SJSA1 (cell line): ENCODE results near the gene TLK1. TPM values are rescaled to one million over a fixed set of nuclear protein-coding genes. Genes with fewer than 3 reads are reported as not detected.
A peak's percentile ranks its signal among the peaks of the same experiment; 100 is the strongest.

Experiments used
- DNase-seq, 2 experiments: peaks; one replicate each; pipeline ENCODE4 v3.0.0-alpha.2; 2015 to 2020; ENCODE audit warnings: low spot score in 2 of 2, low read depth in 1 of 2
- H3K27ac ChIP-seq: fragments of 250-450 bp; sonication (Bioruptor Pico); 2 replicates; pipeline ENCODE4 v1.5.1; 2020; ENCODE audit warnings: mild to moderate bottlenecking, moderate library complexity
- H3K27me3 ChIP-seq: fragments of 250-450 bp; sonication (Bioruptor Pico); replicated peaks from 2 replicates; pipeline ENCODE4 v1.5.1; 2020; ENCODE audit warnings: mild to moderate bottlenecking, moderate library complexity
- H3K36me3 ChIP-seq: fragments of 250-450 bp; sonication (Bioruptor Pico); 2 replicates; pipeline ENCODE4 v1.5.1; 2020; ENCODE audit warnings: mild to moderate bottlenecking
- H3K4me1 ChIP-seq: fragments of 250-450 bp; sonication (Bioruptor Pico); replicated peaks from 2 replicates; pipeline ENCODE4 v1.6.1; 2021; ENCODE audit warnings: mild to moderate bottlenecking
- H3K4me3 ChIP-seq: fragments of 250-450 bp; sonication (Bioruptor Pico); 2 replicates; pipeline ENCODE4 v1.5.1; 2020; ENCODE audit warnings: mild to moderate bottlenecking
- H3K9me3 ChIP-seq: fragments of 250-450 bp; sonication (Bioruptor Pico); replicated peaks from 2 replicates; pipeline ENCODE4 v1.5.1; 2020; ENCODE audit warnings: mild to moderate bottlenecking
- total RNA-seq: library from RNA; depleted of rRNA; stranded (reverse); fragments of >200 nt; shearing (Covaris generic); gene quantifications from 2 replicates; pipeline ENCODE4 v1.2.3, GENCODE V29; 2014

The TLK1 gene
- total RNA-seq, 1 experiment from 2014 or later = 20.4 TPM

GRCh38 chr2:171146071-171146470 lies 14.6 kb downstream of the TLK1 start:
- no peak for DNase-seq
- H3K9me3 ChIP-seq = no peaks in the 10 kb centered on the region
- peaks cover 31% of the 10 kb centered on the region for H3K4me1 ChIP-seq
- H3K27ac ChIP-seq = no peak overlapping the region
- 0 out of 2 replicates have a peak, but pooled peaks cover 3% of the 10 kb centered on the region for H3K36me3 ChIP-seq
- no peaks in the 10 kb centered on the region for H3K27me3 ChIP-seq
- no peak overlapping the region for H3K4me3 ChIP-seq

- Histone ChIP-seq H3K4me3 (no peak overlapping the region), H3K27ac (no peak overlapping the region), H3K27me3 (no peaks in the 10 kb centered on the region), H3K9me3 (no peaks in the 10 kb centered on the region), H3K36me3 (0 out of 2 replicates have a peak, but pooled peaks cover 3% of the 10 kb centered on the region), H3K4me1 (peaks cover 31% of the 10 kb centered on the region)
- no peak for DNase-seq
Measured at GRCh38 chr2:171143670-171144062, 17.0 kb downstream of the TLK1 start.

- no peak overlapping the region for H3K27ac ChIP-seq
- H3K27me3 ChIP-seq = no peaks in the 10 kb centered on the region
- H3K4me3 ChIP-seq = no peak overlapping the region
- no peaks in the 10 kb centered on the region for H3K9me3 ChIP-seq
- no peak for DNase-seq
- 0 out of 2 replicates have a peak, but pooled peaks cover 3% of the 10 kb centered on the region for H3K36me3 ChIP-seq
- H3K4me1 ChIP-seq = peaks cover 29% of the 10 kb centered on the region
Measured at GRCh38 chr2:171142398-171142797, 18.3 kb downstream of the TLK1 start.

GRCh38 chr2:171141320-171141719 lies 19.4 kb downstream of the TLK1 start:
- Histone ChIP-seq H3K9me3 (no peaks in the 10 kb centered on the region), H3K4me1 (peaks cover 26% of the 10 kb centered on the region), H3K27ac (no peak overlapping the region), H3K36me3 (0 out of 2 replicates have a peak, but pooled peaks cover 3% of the 10 kb centered on the region), H3K4me3 (no peak overlapping the region), H3K27me3 (no peaks in the 10 kb centered on the region)
- DNase-seq = no peak

- no peak for DNase-seq
- H3K27ac ChIP-seq = no peak overlapping the region
- 0 out of 2 replicates have a peak, but pooled peaks cover under 1% of the 10 kb centered on the region for H3K36me3 ChIP-seq
- H3K4me1 ChIP-seq = peaks cover 35% of the 10 kb centered on the region
- no peaks in the 10 kb centered on the region for H3K27me3 ChIP-seq
- H3K9me3 ChIP-seq = no peaks in the 10 kb centered on the region
- no peak overlapping the region for H3K4me3 ChIP-seq
Measured at GRCh38 chr2:171139860-171140259, 20.8 kb downstream of the TLK1 start.

DNA sequence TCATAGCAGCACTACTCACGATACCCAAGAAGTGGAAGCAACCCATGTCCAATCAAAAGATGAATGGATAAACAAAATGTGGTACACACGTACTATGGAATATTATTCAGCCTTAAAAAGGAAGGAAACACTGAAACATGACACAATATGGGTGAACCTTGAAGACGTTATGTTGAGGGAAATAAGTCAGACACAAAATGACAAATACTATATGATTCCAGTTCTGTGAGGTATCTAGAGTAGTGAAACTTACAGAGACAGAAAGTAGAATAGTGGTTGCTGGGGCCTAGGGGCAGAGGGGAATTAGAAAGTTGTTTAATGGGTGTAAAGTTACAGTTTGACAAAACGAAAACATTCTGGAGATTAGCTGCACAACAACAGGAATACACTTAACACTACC lies 24.7 kb downstream of the TLK1 start:
- no peak overlapping the region for H3K4me3 ChIP-seq
- H3K4me1 ChIP-seq = peaks cover 27% of the 10 kb centered on the region
- H3K36me3 ChIP-seq = no peaks in the 10 kb centered on the region
- no peaks in the 10 kb centered on the region for H3K27me3 ChIP-seq
- DNase-seq = no peak
- H3K27ac ChIP-seq = no peak overlapping the region
- no peaks in the 10 kb centered on the region for H3K9me3 ChIP-seq

- Histone ChIP-seq H3K27ac (peak overlapping the region; percentile 38; the same call in 1 of the 2 replicates), H3K36me3 (no peaks in the 10 kb centered on the region), H3K9me3 (no peaks in the 10 kb centered on the region), H3K4me1 (peaks cover 27% of the 10 kb centered on the region), H3K4me3 (no peak overlapping the region), H3K27me3 (no peaks in the 10 kb centered on the region)
- peak in 1 of 2 experiments; percentile 57 for DNase-seq
Measured at GRCh38 chr2:171134624-171135230, 26.0 kb downstream of the TLK1 start.

- Histone ChIP-seq H3K27ac (no peak overlapping the region), H3K4me3 (no peak overlapping the region), H3K27me3 (no peaks in the 10 kb centered on the region), H3K36me3 (no peaks in the 10 kb centered on the region), H3K9me3 (no peaks in the 10 kb centered on the region), H3K4me1 (peaks cover 22% of the 10 kb centered on the region)
- DNase-seq = no peak
Measured at GRCh38 chr2:171132086-171132485, 28.6 kb downstream of the TLK1 start.

GRCh38 chr2:171128461-171128860 lies 32.2 kb downstream of the TLK1 start:
- no peak for DNase-seq
- Histone ChIP-seq H3K4me1 (no peaks in the 10 kb centered on the region), H3K27me3 (0 out of 2 replicates have a peak, but pooled peaks cover 2% of the 10 kb centered on the region), H3K4me3 (no peak overlapping the region), H3K27ac (no peak overlapping the region), H3K9me3 (no peaks in the 10 kb centered on the region), H3K36me3 (no peaks in the 10 kb centered on the region)

GRCh38 chr2:171124541-171124940 lies 36.2 kb downstream of the TLK1 start:
- H3K4me1 ChIP-seq = no peaks in the 10 kb centered on the region
- no peaks in the 10 kb centered on the region for H3K9me3 ChIP-seq
- H3K27ac ChIP-seq = no peak overlapping the region
- H3K4me3 ChIP-seq = no peak overlapping the region
- no peak for DNase-seq
- H3K27me3 ChIP-seq = 0 out of 2 replicates have a peak, but pooled peaks cover 2% of the 10 kb centered on the region
- no peaks in the 10 kb centered on the region for H3K36me3 ChIP-seq

- H3K27ac ChIP-seq = no peak overlapping the region
- no peak for DNase-seq
- H3K9me3 ChIP-seq = no peaks in the 10 kb centered on the region
- H3K36me3 ChIP-seq = peaks cover 12% of the 10 kb centered on the region
- H3K4me3 ChIP-seq = no peak overlapping the region
- H3K27me3 ChIP-seq = no peaks in the 10 kb centered on the region
- H3K4me1 ChIP-seq = peaks cover 1% of the 10 kb centered on the region; the same call in 1 of the 2 replicates
Measured at GRCh38 chr2:171109571-171109970, 51.1 kb downstream of the TLK1 start.

DNA sequence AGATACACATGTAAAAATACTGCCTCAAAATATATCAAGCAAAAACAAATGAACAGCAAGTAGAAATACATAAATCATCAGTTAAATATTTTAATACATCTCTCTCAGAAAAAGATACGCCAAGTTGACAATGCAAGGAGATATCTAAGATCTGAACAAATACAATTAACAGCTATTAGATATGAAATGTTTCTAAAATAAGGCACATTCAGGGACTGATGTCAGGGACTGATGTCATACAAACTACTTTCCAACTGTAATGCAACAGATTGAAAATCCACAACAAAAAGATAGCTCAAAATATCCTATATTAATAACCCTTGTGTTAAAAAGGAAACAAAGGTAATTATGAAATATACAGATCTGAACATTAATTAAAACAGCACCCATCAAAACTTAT lies 51.7 kb downstream of the TLK1 start:
- Histone ChIP-seq H3K27ac (no peak overlapping the region), H3K4me1 (peaks cover 5% of the 10 kb centered on the region; the same call in 1 of the 2 replicates), H3K4me3 (no peak overlapping the region), H3K27me3 (no peaks in the 10 kb centered on the region), H3K36me3 (peaks cover 7% of the 10 kb centered on the region; the same call in 1 of the 2 replicates), H3K9me3 (no peaks in the 10 kb centered on the region)
- DNase-seq = no peak

DNA sequence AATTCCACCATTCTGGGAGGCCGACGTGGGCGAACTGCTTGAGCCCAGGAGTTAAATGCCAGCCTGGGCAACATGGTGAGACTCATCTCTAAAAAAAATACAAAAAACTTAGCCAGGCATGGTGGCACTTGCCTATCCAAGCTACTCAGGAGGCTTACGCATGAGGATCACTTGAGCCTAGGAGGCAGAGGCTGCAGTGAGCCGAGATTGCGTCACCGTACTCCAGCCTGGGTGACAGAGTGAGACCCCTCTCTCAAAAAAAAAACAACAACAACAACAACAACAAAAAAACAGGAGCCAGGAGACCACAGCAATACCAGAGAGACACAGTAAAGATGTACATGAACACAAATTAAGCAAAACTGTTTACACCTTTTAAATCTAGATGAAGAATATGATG lies 52.9 kb downstream of the TLK1 start:
- Histone ChIP-seq H3K27ac (no peak overlapping the region), H3K27me3 (no peaks in the 10 kb centered on the region), H3K36me3 (peaks cover 7% of the 10 kb centered on the region; the same call in 1 of the 2 replicates), H3K4me1 (peaks cover 5% of the 10 kb centered on the region; the same call in 1 of the 2 replicates), H3K4me3 (no peak overlapping the region), H3K9me3 (no peaks in the 10 kb centered on the region)
- no peak for DNase-seq

DNA sequence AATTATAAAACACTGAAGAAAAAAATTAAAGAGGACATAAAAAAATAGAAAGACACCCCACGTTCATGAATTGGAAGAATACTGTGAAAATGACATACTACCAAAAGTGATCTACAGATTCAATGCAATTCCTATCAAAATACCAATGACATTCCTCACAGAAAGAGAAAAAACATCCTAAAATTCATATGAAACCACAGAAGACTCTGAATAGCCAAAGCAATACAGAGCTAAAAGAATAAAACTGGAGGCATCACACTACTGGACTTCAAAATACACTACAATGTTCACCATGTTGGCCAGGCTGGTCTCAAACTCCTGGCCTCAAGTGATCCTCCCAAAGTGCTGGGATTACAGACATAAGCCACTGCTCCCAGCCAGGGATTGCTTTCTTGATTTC lies 56.3 kb downstream of the TLK1 start:
- no peak for DNase-seq
- Histone ChIP-seq H3K4me1 (peaks cover 13% of the 10 kb centered on the region), H3K36me3 (peaks cover 18% of the 10 kb centered on the region), H3K27ac (no peak overlapping the region), H3K4me3 (no peak overlapping the region), H3K9me3 (peaks cover 2% of the 10 kb centered on the region; the same call in 1 of the 2 replicates), H3K27me3 (no peaks in the 10 kb centered on the region)
